Activated T-cell treated with anti-CD3 and anti-CD28 coated beads, Interleukin-2, amount 50 U/mL, for 1 hour (primary cell): Measurements from ENCODE around the gene SLC25A46.
"Not testable (repeated sequence)": the region's sequence is repeated elsewhere in the genome, so short reads cannot be mapped to it uniquely, and the experiment has no call there.

Experiments
- DNase-seq: peaks from one replicate; pipeline ENCODE4 v3.0.0-alpha.2; 2020

SLC25A46 gene

DNA sequence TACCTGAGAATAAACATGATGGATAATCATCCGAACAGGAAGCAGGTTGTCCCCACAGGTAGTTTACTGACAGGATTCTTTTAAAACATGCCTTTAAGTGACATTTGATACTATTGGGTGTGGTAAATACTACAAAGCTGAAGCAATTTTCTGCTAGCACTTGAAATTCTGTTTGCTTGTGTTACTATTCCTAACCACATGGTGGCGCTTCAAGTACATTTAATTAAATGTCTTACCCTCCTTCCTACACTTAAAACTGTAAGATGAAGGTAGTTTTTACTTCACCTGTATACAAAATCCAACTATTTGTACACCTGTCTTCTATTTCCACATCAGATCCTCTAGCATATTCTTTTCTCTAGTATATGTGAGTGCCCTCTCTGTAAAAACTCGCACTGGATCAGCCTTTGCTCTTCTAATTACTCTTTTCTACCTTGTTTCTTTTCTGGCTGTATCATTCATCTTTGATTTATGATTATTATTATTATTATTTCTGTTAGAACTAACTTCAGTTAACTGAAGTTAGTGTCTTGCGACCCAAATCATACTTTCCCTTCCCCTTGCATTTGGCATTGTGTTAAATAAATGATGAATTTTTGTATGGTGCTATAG is 18.4 kb downstream of the SLC25A46 start:
- no peak for DNase-seq

DNA sequence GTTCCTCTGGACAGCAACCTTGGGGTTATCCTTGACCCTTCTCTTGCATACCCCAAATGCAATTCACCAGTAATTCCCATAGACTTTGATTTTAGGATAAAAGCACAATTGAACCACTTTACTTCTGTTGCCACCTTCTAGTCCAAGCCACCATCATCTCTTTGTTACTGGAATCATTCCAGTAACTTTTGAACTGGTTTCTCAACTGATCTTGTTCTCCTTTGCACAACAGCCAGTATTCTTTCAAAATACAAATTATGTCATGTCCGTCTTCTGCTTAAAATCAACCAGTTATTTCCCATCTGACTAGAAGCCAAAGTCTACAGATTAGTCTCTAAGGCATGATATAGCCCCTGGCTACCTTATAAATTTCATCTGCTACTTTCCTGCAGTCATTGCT is 21.4 kb downstream of the SLC25A46 start:
- DNase-seq = no peak

DNA sequence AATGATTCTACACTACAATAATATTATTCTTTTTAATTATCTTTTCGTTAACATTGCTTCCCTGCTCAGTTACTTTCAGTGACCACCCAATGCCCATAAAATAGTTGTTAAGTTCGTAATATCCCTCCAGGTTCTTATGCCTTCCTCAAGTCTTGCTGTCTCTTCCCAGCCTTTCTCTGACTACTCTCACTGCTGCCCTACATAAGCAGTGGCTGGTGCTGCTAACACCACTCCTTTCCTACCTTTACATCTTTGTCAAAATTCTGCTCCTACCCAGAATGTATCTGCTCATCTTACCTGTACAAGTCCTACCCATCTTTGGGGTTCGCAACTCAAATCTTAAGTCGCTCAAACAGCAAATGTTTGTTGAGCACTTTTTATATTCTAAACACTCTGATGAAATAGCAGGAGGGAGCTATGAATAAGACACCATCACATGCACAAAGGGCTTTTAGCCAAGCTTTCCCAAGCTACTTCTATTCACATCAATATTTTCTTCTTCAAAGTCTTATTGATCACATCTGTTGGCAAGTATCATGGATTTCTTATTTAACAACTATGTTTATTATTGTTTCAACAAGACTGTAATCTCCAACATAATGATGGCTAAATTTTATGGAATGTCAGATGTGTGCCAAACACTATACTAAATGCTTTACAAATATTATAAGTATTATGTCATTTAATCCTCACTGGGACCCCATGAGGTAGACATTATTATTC is 29.5 kb downstream of the SLC25A46 start:
- DNase-seq = no peak

DNA sequence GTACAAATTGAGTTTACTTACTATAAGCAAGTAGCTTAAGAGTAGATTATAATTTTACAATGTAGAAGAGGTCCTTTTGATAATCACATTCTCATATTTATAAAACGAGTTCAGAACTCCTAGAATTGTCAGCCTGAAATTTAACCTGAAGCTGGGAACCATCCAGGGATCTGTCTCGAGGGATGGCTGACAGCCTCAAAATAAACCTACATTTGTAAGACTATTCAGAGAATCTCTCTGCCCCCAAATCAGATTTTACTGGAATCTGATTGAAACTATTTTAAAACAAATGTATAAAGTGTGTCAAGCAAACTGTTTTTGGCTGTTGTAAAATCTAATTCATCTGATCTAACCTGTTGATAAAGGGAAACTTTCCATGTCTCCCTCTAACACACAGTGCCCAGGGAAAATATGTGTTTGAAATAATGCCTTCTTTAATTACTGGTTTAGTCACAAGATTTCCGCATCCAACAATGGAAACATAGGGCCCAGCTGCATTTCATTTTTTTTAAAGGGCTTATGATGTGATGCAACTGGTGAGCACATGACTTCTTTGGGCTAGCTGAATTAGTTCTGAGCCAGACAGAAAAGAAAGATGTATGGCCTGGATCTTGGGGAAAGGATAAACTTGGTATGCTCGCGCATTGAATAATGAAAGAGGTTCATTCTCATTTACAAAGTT is 30.3 kb downstream of the SLC25A46 start:
- no peak for DNase-seq

DNA sequence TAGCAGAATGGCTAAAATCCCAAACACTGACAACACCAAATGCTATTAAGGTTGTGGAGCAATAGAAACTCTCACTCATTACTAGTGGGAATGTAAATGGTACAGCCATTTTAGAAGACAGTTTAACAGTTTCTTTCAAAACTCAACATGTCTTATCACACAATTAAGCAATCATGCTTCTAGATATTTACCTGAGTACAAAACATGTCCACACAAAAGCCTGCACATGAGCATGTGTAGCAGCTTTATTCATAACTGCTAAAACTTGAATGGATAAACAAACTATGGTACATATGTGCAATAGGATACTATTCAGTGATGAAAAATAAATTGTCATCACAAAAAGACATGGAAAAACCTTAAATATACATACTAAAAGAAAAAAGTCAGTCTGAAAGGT is 31.5 kb downstream of the SLC25A46 start:
- DNase-seq = no peak

DNA sequence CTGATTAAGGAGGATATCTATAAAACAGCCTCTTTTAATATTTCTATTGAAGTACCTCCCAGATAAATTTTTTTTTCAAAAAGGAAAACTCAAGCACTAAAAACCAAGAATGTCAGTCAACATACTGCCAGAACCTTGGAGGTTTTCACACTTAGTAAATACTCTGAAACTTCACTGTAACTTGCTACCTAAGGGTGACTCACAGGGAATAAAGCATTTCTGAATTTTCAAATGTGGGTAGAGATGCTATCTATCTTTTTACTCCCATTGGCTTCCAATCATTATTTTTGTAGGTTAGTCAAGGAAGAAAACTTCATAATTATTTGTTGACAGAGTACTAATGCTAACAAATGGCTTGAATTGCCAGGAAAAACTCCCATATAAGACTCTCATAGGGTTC is 46.1 kb downstream of the SLC25A46 start:
- no peak for DNase-seq

DNA sequence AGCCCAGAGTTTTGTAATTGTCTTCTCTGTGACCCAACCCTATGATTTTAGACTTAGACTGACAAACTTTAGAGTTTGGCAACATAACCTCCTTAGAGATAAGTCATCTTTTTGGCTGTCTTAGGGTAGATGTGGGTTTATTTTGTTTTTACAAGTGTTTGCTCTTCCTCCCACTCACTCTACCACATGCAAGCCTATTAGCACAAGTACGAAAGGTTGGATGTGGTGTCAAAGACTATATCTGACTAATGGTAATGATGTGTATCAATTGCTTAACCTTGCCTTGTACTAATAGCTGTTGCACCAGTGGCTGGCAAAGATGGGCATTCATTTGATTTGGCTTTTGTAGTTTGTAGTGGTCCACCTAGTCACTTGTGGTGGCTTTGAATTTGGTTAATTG is 46.5 kb downstream of the SLC25A46 start:
- DNase-seq = no peak

DNA sequence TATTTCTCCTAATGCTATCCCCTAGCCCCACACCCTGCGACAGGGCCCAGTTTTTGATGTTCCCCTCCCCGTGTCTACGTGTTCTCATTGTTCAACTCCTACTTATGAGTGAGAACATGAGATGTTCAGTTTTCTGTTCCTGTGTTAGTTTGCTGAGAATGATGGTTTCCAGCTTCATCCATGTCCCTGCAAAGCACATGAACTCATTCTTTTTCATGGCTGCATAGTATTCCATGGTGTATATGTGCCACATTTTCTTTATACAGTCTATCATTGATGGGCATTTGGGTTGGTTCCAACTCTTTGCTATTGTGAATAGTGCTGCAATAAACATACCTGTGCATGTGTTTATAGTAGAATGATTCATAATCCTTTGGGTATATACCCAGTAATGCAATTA is 49.2 kb downstream of the SLC25A46 start:
- not testable (repeated sequence) for DNase-seq

DNA sequence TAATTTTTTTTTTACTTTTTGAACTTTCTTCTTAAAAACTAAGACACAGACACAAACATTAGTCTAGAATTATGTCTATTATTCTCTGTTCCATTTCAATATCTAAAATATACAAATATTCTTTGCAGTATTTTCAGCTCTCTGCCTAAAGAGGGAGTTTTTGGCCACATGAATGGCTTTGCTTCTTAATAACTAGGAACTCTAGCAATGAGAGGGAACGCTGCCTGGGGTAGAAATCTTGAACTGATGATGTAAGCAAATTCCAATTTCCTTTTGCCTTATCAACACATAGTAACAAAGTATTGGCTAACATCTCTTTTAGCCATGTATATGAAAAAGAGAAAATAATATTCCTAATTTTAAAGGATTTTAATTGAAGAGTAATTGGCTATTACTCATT is 51.9 kb downstream of the SLC25A46 start:
- no peak for DNase-seq

DNA sequence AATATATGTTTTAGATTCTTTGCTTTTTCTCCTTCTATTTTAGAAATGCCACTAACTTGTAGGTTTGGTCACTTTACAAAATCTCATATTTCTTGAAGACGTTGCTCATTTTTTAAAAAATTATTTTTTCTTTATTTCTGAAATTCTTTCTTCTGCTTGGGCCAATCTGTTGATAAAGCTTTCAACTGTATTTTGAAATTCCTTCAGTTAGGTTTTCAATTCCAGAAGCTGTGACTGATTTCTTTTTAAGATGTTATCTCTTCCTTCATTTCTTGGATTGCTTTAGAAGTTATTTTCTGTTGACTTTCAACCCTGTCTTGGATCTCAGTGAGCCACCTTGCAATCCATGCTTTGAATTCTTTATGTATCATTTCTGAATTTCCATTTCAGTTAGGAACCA is 64.2 kb downstream of the SLC25A46 start:
- DNase-seq = no peak

DNA sequence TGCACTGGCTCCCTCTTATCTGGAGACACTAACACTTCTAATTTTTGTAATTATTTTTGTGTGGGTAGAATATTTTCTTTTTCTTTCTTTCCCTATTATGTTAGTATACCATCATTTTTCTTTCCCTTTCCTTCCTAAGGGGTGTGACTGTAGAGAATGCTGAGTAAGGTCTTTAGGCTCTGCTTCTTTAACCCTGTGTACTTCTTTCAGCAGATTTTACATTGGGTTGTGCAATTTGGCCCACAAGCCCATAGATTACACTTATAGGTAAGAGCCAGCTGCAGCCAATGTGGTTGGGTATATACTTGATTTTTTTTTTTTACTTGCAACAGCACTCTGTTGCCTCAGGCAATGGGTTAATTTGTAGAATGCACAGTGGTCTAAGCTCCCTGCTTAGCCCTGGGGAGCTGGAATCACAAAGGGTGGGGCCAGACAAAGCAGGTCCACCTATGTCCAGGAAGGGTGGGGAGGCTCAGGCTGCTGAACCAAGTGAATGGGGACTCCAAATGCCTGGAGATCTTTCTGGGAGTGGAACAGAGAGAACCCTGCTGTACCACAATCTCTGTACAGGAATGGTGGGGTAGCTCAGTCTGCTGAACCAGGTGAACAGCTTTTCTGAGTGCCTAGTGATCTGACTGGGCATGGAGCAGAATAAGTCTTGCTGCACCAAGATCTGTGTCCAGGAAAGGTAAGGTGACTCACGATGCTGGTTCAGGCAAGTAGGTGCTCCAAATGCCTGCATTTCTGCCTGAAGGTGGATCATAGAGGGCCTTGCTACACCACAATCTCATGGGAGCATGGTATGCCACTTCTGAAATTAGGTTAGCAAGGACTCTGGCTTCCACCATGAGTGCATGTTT is 64.9 kb downstream of the SLC25A46 start:
- no peak for DNase-seq

DNA sequence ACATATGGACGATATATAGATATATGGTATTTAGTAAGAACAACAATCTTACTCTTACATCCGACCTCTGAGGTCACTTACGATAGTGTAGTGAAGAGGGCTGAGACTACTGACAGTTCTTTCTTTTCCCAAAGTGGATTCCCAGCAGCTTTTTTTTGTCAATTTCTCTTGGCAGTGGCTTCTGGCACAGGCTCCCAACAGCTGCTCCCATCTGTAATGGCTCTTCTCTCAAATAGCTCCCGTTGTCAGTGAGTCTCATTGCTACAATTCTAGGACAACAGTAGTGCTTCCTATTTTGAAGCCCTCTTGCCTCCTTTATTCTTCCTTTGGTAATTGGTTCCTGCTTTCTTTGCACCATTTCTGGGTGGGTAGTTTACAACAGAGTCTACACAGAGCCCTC is 68.4 kb downstream of the SLC25A46 start:
- no peak for DNase-seq

DNA sequence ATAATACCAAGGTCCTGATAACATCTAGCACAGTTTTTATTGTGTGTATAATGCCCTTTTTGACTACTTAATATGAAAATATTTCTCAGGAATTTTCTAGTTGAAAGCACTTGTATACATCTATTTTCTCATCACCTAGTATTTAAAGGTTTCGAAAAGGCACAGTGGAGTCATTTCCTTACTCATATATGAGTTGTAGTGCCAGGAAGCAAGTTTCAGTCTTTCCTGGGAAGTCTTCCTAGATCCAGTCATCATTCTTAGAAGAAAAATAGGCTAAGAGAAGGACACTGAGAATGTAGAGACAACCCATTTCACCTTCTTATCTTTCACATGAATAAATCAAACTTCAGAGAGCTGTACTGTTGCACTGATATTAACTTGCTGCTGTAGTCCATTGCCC is 70.2 kb downstream of the SLC25A46 start:
- no peak for DNase-seq
